SU-DHL-6 (cell line): Measurements from ENCODE around the gene G6PC3.

Source experiments
- H2AFZ ChIP-seq: fragments of 200-600 bp; sonication (generic); 2 replicates; pipeline ENCODE4 v1.6.1; 2014; ENCODE audit warnings: low read depth, mild to moderate bottlenecking, moderate library complexity, mixed read lengths, antibody characterized with exemption, low read length; ENCODE audit not compliant: severe bottlenecking
- H3F3A ChIP-seq: fragments of 200-600 bp; shearing (Covaris generic); 2 replicates; pipeline ENCODE4 v1.6.0; 2016; ENCODE audit warnings: antibody characterized with exemption, mild to moderate bottlenecking; ENCODE audit not compliant: insufficient read depth
- H3K27ac ChIP-seq: fragments of 200-600 bp; sonication (generic); 2 replicates; pipeline ENCODE4 v1.5.1; 2016; ENCODE audit warnings: low read depth, mild to moderate bottlenecking, low read length, moderate library complexity, mixed read lengths
- H3K27me3 ChIP-seq: fragments of 200-600 bp; sonication (generic), shearing (Covaris generic); 2 replicates; pipeline ENCODE4 v1.6.0; 2014; ENCODE audit warnings: mild to moderate bottlenecking, low read length
- H3K36me3 ChIP-seq: fragments of 200-600 bp; sonication (generic); 2 replicates; pipeline ENCODE4 v1.6.1; 2014; ENCODE audit warnings: mild to moderate bottlenecking, low read length, mixed read lengths
- H3K4me2 ChIP-seq: fragments of 300-600, 200-600 bp; shearing (Covaris generic), sonication (generic); 2 replicates; pipeline ENCODE4 v1.6.0; 2014; ENCODE audit warnings: low read length, low read depth, mild to moderate bottlenecking; ENCODE audit not compliant: poor library complexity, severe bottlenecking
- H3K4me3 ChIP-seq: fragments of 200-600 bp; sonication (generic); 2 replicates; pipeline ENCODE4 v1.5.1; 2014; ENCODE audit warnings: antibody characterized with exemption, low read length, mild to moderate bottlenecking, mixed read lengths; ENCODE audit not compliant: insufficient read depth, poor library complexity, severe bottlenecking
- H3K79me2 ChIP-seq: fragments of 200-600 bp; sonication (generic); 2 replicates; pipeline ENCODE4 v1.6.1; 2014; ENCODE audit warnings: mild to moderate bottlenecking, low read length, moderate library complexity; ENCODE audit not compliant: insufficient read depth
- H3K9ac ChIP-seq: fragments of 200-600 bp; sonication (generic); 2 replicates; pipeline ENCODE4 v1.7.0; 2014; ENCODE audit warnings: mild to moderate bottlenecking, low read length
- H3K9me2 ChIP-seq: fragments of 200-600 bp; sonication (generic); replicated peaks from 2 replicates; pipeline ENCODE4 v1.6.1; 2014; ENCODE audit warnings: low read length; ENCODE audit not compliant: insufficient read depth
- H3K9me3 ChIP-seq: fragments of 200-600 bp; sonication (generic); 2 replicates; pipeline ENCODE4 v1.6.1; 2014; ENCODE audit warnings: low read length, mixed read lengths; ENCODE audit not compliant: insufficient read depth
- H4K20me1 ChIP-seq: fragments of 200-600 bp; sonication (generic); 2 replicates; pipeline ENCODE4 v1.6.1; 2014; ENCODE audit warnings: low read depth, mild to moderate bottlenecking, antibody characterized with exemption, low read length, moderate library complexity, mixed read lengths
- CTCF ChIP-seq: fragments of 200-600 bp; sonication (generic); IDR thresholded peaks from one replicate; pipeline ENCODE4 v1.5.1; 2017; ENCODE audit warnings: antibody characterized with exemption, mild to moderate bottlenecking, low read length, moderate library complexity; ENCODE audit not compliant: insufficient read depth, poor library complexity, severe bottlenecking
- EZH2phosphoT487 ChIP-seq: fragments of 200-600 bp; sonication (generic), shearing (Covaris generic); conservative IDR thresholded peaks from 2 replicates; pipeline ENCODE4 v1.6.1; 2018; ENCODE audit warnings: mild to moderate bottlenecking, antibody characterized with exemption, low read length, moderate library complexity, mixed read lengths

The G6PC3 gene

GRCh38 chr17:44082256-44082927, 11.9 kb downstream of the G6PC3 start:
- Histone ChIP-seq H3K36me3 (no peaks in the 10 kb centered on the region), H3K9me3 (no peaks in the 10 kb centered on the region), H3K4me3 (no peak overlapping the region), H2AFZ (no peak overlapping the region), H3K27ac (no peak overlapping the region), H3K9ac (no peak overlapping the region), H4K20me1 (no peaks in the 10 kb centered on the region), H3K4me2 (no peak overlapping the region), H3F3A (no peaks in the 10 kb centered on the region), H3K9me2 (no peaks in the 10 kb centered on the region), H3K79me2 (no peaks in the 10 kb centered on the region), H3K27me3 (no peaks in the 10 kb centered on the region)
- TF ChIP-seq CTCF: no peak
- TF ChIP-seq EZH2phosphoT487: no peak

- Histone ChIP-seq H3K4me3 (no peak overlapping the region), H3K36me3 (no peaks in the 10 kb centered on the region), H3K9me3 (no peaks in the 10 kb centered on the region), H4K20me1 (no peaks in the 10 kb centered on the region), H3K4me2 (no peak overlapping the region), H3K9me2 (no peaks in the 10 kb centered on the region), H3K27me3 (no peaks in the 10 kb centered on the region), H3K79me2 (no peaks in the 10 kb centered on the region), H3K27ac (no peak overlapping the region), H2AFZ (no peak overlapping the region), H3K9ac (no peak overlapping the region), H3F3A (no peaks in the 10 kb centered on the region)
- TF ChIP-seq EZH2phosphoT487 (no peak), CTCF (no peak)
Observed at GRCh38 chr17:44083250-44083849, 12.8 kb downstream of the G6PC3 start.

- no peaks in the 10 kb centered on the region for H3K27me3 ChIP-seq
- H2AFZ ChIP-seq: no peak overlapping the region
- H3K36me3 ChIP-seq: no peaks in the 10 kb centered on the region
- no peaks in the 10 kb centered on the region for H4K20me1 ChIP-seq
- TF ChIP-seq EZH2phosphoT487: no peak
- TF ChIP-seq CTCF: peak; percentile 18
- no peak overlapping the region for H3K27ac ChIP-seq
- H3F3A ChIP-seq: no peaks in the 10 kb centered on the region
- H3K4me2 ChIP-seq: no peak overlapping the region
- no peak overlapping the region for H3K4me3 ChIP-seq
- no peak overlapping the region for H3K9ac ChIP-seq
- no peaks in the 10 kb centered on the region for H3K79me2 ChIP-seq
- no peaks in the 10 kb centered on the region for H3K9me2 ChIP-seq
- no peaks in the 10 kb centered on the region for H3K9me3 ChIP-seq
Observed at GRCh38 chr17:44084131-44084538, 13.6 kb downstream of the G6PC3 start.
